KG1 (cell line): ENCODE results near the gene CRADD.
A peak's percentile ranks its signal among the peaks of the same experiment; 100 is the strongest.
"Not testable (repeated sequence)": the region's sequence is repeated elsewhere in the genome, so short reads cannot be mapped to it uniquely, and the experiment has no call there.

Source experiments
- DNase-seq: peaks from one replicate; lab custom pipeline; 2025; lab: John Stamatoyannopoulos, UW

The CRADD gene

DNA sequence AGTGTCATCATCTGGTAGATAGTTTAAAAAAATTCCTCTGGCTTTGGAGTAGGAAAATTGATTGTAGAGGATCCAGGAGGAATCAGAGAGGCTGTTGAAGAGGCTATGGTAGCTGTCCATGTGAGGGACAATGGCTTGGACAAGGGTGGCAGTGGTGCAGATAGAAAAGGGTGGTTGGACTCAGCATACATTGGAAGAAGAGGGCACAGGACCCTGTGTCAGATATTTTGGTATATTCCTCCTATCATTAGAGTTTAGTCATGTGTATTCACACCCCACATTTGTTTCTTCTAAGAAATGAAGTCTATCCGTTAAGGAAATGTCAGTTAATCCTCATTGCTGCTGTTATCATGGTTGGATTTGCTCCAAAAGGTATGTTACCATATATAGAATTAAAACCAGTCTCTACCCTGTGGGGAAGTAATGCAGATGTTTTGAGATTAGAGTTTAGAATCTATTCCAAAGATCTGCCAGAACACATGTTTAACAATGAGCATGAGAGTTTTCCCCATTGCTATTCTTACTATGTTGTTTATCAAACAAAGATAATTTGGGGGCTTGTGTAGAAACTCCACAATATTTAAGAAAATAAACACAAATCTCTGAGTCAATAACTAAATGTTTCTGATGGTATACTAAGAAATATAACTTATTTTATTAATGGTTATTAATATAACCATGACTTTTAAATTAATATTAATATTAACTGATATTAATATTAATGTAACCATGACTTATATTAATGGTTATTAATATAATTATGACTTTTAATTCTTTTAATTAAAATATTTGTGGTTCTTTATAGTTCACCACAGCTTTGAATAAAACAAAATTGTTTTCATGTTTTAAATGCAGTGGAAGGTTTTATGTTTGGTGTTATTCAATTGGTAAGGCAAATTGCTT lies 80.9 kb downstream of the CRADD start:
- DNase-seq, result no peak

DNA sequence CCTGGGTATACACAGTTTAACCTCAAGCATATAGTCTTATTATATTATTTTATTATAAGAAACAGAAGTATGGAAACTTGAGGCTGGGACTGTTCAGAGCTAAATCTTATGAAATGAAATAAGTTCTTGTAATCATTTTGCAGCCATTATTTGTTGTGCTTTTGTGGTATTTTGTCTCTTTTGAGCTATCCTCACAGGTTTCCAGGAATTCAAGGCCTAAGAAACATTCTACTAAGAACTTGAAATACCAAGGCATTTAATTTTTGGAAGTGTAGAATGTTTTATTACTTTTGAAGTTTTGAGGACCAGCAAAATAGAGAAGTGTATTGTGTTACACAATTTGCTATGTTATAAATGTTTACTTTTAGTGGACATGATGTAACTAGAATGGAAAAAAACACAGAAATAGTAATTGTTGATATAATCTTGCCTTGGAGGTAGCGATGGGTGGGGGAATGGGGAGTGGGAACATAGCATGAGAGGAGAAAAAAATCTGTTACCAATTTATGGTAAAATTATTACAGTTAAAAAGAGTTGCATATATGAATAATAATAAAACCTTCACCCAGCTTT lies 81.7 kb downstream of the CRADD start:
- no peak for DNase-seq

DNA sequence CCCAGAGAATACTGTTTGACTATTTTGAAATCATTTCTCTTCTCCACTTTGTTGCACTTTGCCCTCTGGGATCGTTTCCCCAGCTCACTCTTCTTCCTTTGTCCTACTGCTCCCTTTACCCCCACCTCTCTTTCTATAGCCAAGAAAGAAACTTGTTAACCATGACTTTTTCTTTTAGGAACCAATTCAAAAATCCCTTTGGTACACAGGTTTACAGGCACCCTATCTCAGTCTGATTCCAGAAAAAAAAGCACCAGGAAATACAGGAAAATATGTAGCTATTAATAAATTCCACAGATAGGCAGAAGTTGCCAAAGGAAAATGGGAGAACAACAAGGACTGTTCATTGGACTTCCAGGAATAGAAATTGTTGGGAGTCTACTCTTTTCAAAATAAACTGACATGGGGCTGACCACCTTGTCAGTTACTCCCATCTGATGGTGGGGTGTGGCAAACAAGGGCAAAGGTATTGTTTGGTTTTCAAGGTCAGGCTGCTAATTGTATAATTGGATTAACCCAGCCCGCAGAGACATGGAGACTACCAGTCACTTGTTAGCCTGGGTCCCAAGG lies 82.4 kb downstream of the CRADD start:
- no peak for DNase-seq

DNA sequence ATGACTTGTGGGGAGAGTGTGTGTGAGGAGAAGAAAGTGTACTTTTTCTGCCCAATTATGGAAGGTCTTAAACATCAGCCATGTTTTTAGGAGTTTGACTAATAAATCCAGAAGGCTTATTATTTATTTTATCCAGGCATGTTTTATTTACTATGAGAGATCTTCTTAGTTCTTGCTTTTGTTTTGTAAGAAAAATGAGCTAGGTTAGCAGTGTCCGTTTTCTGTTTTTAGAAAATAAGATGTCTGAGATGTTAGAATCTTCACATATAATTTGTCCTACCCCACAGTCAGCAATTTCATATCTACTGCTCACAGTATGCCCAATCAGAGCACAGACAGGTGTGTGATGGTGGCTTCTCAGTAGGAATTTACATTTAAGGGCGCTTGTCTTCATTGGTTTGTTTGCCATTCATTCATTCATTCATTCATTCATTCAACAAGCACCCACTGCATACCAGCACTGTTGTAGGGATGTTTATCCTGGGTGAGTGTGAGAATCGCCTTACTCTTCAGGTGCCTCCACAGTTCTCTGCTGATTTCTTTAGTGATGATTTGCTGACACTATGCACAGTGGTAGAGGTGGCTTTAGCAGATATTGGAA lies 83.2 kb downstream of the CRADD start:
- DNase-seq, result no peak

DNA sequence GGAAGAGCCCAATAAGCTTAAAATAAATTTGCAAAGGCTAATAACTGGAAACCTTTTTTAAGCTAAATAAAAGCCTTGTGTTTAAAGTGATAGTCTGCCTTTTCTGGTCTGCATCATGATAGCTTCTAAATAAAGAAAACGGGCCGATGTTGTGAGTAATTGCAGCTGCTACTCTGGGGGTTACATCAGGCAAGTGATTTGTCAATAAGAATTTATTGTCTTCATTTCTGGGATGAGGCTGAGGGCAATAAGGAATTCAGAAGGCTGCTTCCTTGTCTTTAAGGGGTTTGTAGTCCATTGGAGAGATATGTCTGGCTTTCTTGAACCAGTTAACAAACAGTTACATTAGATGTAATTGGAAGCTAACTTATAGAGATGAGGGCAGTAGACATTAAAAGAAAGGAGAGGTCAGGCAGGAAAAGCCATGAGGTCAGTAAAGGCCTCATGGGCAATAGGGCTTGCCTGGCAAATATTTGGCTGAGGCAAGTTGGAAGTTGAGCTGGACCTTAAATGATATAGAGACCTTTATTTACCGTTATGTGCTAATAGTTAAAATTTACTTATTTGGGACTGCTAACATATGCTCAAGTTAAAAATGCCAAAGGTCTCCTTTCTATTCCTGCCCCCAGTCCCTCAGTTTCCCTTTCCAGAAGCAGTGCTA lies 85.0 kb downstream of the CRADD start:
- DNase-seq, result no peak

DNA sequence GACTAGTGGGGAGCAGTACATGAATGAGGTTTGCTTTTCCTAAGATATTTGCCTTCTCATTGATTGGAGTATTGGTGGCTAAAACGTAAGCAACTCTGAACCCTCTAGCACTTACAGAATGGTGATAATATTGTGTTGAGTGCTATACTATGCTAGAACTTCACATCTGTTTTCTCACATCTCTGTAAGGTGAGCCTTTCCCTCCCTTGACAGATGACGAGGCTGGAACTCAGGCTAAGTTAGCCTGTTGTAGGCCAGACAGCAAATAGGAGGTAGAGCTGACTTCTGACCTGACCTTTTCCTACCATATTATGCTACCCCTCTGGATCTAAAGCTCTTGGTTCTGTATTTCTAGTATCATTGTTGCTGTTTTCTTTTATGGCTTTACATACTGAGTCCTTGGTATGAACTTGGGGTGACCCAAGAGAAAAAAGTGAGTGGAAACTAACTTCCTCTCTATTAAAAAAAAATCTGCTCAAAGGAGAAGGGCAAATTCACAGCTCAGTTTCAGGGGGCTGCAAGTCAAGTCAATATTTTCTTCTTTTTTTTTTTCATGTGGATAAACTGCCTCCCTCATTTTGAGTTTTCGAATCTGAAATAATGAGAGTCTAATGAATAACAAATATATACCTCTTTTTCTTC lies 85.9 kb downstream of the CRADD start:
- no peak for DNase-seq

DNA sequence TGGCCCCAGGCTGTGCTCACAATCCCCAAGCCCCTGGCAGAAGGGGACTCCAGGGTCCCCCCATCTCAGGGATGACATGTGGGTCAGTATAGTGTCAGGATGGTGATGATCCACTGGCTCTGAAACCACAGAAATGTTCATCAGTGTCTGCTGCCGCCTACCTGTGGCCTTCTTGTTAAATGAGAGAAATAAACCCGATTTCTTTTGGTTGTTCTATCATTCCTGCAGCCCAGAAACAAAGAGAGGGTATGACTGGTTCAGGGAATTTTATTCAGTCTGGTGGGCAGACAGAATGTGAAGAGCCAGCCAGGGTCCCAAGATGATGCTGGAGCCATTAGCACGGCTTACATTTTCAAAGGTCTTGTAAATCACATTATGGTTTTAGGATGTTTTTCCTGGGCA lies 86.6 kb downstream of the CRADD start:
- no peak for DNase-seq

DNA sequence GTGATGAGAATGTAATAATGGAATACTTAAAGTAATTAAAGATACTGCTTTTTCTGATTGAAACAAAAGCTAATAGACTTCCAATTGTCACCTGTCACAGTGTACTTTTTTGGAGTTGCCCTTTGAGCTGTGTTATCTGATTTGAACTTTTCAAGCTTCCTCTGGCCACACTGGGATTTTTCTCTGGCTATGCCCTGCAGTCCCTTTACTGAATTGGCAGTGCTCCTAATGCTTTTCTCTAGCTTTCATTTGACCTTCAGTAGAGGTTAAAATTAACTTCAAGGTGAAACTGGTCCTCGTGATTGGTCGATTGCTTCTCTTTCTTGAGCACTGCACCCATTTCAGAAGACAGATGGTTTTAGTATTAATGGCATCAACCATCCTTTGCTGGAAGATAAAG lies 89.2 kb downstream of the CRADD start:
- DNase-seq, result no peak

DNA sequence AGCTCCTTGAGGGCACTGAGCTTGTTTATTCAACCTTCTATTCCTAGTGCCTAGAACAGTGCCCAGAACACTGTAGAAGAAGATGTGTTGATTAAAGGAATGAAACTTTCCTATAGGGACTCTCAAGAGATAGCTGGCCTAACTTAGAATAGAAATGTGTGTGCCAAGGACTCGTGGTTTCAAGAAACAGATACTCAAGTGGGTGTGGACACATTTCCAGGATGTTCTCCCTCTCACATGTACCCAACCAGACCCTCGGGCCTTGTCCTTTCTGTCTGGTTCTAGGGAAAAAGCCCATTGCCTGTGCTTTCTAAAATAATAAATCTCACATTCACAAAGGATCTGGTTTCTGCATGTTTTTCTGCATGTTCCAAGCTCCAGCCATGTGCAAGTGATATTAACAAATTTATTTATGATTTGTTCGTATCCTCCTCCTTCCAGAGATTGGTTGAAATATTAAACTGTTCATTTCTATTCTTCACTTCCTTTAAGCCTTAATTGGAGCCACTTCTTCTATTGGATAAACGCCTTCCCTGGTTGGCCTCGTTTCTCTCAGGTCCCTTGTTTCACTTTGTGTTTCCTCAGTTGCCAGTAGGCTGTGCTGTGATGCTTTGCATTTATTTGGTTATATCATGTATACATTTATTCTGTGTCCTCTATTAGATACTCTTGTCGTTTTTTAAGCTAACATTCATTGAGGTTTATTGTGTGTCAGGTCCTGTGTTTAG lies 89.8 kb downstream of the CRADD start:
- DNase-seq, result no peak

DNA sequence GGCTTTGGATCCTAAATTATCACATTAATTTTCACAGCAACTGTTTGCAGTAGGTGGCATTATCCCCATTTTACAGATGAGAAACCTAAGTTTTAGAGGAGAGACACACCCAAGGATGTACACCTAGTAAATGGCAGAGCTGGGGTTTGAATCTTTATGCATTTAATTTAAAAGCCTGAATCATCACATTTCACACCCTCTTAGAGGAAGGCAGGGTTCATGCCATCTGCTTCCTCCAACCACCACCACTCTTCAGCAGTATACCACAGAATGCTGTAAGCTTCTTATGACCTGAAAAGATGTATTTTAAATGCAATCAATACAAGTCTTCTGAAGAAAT lies 90.3 kb downstream of the CRADD start:
- DNase-seq, result peak; percentile 45

DNA sequence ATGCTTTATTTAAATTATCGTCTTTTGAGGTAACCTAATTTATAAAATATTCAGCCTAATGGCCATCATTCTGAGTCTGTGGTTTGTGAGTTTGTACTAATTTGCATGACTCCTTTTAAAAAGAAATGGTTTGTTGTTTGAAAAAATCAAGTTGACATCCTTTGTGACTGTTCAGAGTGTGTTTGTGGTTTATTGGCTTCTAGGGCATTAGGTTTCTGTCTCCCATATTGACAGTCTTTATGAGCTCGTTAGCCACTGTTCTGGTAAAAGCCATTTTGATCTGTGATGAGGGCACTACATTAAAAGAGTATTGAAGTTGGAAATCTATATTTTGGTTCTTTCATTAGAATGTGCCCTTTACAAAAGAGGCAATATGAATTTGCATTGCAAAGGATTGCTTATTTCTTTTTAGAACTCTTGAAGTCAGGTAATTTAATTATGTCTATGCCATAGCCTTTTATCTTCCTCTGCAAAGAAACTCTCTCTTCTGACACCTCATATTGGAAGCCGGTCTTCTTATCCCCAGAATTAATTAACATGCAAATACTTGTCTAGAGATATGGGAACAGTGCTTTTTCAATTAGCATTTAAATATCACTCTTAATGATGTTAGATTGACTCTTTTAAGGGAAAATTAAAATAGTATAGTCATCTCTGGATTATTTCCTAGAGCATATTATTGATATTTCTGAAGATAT lies 95.0 kb downstream of the CRADD start:
- DNase-seq, result no peak

DNA sequence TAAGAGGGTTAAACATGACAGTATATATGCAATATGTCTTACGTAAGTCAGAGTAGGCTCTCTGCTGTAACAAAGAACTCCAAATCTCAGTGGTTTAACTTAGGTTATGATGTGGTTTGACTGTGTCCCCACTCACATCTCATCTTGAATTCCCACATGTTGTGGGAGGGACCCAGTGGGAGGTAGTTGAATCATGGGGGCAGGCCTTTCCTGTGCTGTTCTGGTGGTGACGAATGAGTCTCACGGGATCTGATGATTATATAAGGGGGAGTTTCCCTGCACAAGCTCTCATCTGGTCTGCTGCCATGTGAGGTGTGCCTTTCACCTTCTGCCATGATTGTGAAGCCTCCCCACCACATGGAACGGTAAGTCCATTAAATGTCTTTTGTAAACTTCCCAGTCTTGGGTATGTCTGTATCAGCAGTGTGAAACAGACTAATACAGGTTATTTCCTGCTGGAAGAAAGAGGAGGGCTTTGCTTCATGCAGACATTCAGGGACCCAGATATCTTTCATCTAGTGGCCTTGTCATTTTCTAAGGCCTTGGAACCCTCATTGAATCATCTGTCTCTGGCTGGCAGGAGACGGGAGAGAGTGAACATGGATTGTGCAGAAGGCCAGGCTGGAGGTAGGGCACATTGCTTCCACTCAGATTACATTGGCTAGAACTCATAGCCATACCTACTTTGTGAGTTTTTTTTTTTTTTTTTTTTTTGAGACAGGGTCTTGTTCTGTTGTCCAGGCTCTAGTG lies 96.1 kb downstream of the CRADD start:
- DNase-seq, result no peak

DNA sequence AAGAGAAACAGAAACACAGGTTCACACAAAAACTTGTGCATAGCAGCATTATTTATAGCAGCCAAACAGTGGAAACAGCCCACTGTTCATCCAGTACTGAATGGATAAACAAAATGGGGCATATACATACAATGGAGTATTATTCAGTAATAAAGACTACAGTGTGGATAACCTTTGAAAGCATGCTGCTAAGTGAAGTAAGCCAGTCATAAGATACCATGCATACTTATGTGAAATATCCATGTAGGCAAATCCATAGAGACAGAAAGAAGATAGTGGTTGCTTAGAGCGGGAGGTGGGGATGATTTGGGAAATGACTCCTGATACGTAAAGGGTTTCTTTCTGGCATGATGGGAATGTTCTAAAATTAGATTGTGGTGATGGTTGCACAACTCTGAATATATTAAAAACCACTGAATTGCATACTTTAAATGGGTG lies 99.4 kb downstream of the CRADD start:
- no peak for DNase-seq

DNA sequence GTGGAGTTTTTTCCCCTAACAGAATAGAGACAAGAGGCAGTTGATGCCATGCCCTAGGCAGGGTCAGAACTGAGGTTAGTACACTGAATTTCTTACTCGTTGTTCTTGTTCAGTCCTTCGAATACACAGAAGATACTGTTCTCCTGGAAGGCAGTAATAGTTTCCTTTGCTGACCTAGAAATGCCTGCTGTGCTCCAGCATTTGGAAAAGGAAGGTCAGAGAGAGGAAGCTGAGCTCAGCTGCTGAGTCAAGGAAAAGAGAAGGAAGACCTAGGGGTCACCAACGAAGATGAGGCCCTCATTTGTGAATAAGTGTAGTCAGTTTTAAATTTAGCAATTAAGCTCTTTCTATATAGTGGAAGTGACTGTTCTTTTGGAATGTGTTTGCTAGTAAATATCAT lies 100.1 kb downstream of the CRADD start:
- no peak for DNase-seq

DNA sequence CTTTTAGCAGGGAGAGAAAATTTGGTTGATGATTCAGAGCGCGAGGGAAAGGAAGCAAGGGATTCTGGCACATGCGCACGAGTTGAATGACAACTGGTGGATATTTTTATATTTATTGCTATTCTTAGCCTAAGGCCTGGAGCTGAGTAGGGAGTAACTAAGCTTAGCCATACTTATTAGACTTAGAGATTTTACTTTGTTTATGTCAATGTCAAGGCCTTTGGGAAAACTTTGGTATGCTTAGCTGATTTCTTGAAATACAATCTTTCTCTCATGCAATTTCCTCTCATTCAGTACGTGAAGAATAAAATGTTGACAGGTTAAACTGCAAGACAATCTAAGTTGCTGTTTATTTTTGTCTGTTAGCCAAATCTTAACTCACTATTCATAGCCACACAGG lies 101.1 kb downstream of the CRADD start:
- no peak for DNase-seq

DNA sequence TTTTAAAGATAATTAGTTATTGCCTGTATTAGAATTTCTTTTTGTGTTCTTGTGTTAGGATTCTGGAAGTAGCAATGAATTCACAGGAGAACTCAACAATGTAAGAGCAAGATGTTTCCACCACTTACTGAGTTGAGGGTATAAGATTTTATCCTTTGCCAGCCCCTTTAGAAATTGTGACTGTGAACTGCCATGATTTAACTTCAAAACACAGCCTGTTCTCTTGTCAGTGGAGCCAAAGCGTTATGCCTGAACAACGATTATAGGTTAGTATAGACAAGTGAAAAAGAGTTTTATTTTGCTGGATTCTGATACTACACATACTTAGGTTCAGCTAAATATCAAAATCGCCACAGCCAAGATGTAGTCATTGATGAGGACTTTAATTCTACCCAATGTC lies 101.6 kb downstream of the CRADD start:
- no peak for DNase-seq

DNA sequence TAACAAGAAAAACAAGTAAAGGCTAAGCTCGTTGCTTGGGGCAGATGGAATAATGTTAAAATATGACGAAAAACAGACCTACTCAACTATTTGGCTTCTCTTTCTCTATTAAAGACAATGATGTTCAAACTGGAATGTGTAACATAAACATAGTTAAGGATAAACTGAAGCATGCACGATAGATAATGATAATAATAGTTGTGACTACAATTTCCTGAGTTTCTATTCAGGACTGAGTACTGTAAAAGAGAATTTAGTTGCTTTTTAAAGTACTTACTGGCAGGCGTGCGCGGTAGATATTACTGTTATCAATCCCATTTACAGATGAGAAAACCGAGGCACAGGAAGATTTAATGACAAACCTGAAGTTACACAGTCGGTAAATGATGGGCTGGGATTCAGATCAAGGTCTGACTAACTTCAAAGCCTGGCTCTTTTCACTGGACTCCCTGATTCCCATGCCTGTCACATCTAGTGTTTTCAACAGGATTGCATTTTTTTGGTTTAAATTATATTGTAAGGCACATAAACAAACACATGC lies 103.0 kb downstream of the CRADD start:
- no peak for DNase-seq

DNA sequence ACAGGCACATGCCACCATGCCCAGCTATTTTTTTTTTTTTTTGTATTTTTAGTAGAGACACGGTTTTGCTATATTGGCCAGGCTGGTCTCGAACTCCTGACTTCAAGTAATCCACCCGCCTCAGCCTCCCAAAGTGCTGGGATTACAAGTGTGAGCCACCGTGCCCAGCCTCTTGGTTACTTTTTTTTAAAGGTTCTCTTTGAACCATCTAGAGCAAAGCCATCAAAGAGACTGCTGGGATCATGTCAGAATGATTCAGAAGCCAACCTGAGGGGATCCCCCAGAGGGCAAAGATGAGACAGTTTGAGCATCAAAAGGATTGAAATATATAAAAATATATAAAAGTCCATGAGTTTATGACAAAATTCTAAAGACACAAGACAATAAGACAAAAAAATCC lies 103.7 kb downstream of the CRADD start:
- not testable (repeated sequence) for DNase-seq

DNA sequence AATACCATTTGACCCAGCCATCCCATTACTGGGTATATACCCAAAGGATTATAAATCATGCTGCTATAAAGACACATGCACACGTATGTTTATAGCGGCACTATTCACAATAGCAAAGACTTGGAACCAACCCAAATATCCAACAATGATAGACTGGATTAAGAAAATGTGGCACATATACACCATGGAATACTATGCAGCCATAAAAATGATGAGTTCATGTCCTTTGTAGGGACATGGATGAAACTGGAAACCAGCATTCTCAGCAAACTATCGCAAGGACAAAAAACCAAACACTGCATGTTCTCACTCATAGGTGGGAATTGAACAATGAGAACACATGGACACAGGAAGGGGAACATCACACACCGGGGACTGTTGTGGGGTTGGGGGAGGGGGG lies 104.8 kb downstream of the CRADD start:
- DNase-seq, result not testable (repeated sequence)

DNA sequence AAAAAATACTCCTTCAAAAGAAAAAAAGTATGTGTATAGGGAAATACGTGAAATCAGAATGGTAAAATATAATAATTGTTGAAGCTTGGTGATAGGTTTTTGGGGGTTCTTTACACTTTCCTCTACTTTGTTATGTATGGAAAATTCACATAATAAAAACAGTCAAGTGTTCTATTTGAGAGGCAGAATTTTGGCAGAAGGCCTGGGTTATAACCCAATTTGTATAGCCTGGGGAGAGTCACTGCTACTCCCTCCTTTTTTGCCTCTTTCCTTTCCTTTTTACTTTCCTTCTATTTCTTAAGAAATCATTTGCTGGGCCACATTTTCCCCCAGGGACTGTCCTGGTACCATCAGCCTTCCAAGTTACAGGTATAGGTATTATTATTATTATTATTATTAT lies 105.7 kb downstream of the CRADD start:
- DNase-seq, result no peak
